Measurements from ENCODE around the gene LSM14A.

GRCh38 chr19:34124828-34125227 lies 47.5 kb upstream of the LSM14A start:
- TF ChIP-seq CTCF (IDR thresholded peaks at IDR 0.05; ENCODE audit: insufficient read depth, low read length, poor library complexity, severe bottlenecking), result no peak
- no peak for TF ChIP-seq EZH2phosphoT487 (conservative IDR thresholded peaks at IDR 0.05; ENCODE audit: low read length)

All from SU-DHL-6 (cell line).